OCI-LY3 (cell line): Measurements from ENCODE around the gene CUTC.

Source experiments
- CTCF ChIP-seq: fragments of 200-600, 300-600 bp; sonication (generic); IDR thresholded peaks from 2 replicates; pipeline ENCODE4 v1.5.1; 2014; ENCODE audit warnings: antibody characterized with exemption, low read length, low read depth
- EZH2phosphoT487 ChIP-seq: fragments of 200-600 bp; shearing (Covaris generic); IDR thresholded peaks from 2 replicates; pipeline ENCODE4 v1.6.1; 2018; ENCODE audit warnings: antibody characterized with exemption, mixed run types, low read depth

DNA sequence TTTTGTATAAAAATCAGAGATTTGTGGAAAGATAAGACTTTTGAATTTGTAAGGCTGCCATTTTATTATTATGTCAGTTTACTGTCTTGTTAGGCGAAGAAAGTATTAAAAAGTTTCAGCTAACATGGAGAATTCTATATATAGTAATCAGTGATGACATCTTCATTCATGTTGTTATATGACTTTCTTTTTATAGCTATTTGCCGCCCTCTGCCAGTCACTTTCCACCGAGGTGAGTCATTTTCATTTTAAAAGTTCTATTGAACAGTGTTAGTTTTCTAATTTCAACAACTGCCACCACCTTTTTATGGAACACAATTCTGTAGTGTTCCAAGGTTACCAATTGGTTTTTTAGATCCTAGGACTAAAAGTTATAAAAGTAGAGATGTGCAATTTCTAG lies 11.8 kb downstream of the CUTC start:
- TF ChIP-seq CTCF (no peak), EZH2phosphoT487 (no peak)
